K562 (cell line): ENCODE data around the gene IQCK. TPM values are rescaled to one million over a fixed set of nuclear protein-coding genes. Genes with fewer than 3 reads are reported as not detected.

Experiments
- HES1 ChIP-seq: fragments of 450-650 bp; IDR thresholded peaks from 2 replicates; pipeline ENCODE4 v1.6.1; 2016; ENCODE audit warnings: low read depth, mild to moderate bottlenecking, moderate library complexity
- HNRNPLL ChIP-seq: fragments of 200-400 bp; formaldehyde crosslinking; IDR thresholded peaks from 2 replicates; pipeline ENCODE4 v1.6.1; 2017; ENCODE audit warnings: low read length, low read depth, mild to moderate bottlenecking; ENCODE audit not compliant: poor library complexity, severe bottlenecking
- NCOA2 ChIP-seq, 2 experiments: fragments of 450-650 bp; IDR thresholded peaks; 2 replicates each; pipeline ENCODE4 v1.6.1; 2018; ENCODE audit warnings: mild to moderate bottlenecking in 2 of 2, moderate library complexity in 1 of 2; ENCODE audit not compliant: partially characterized antibody in 2 of 2
- REST ChIP-seq, 2 experiments: fragments of 450-650 bp; formaldehyde crosslinking in 1 of 2; IDR thresholded peaks; 2 replicates each; pipeline versions ENCODE4 v1.4.0 to v1.6.1; 2014 to 2020; ENCODE audit warnings: mild to moderate bottlenecking in 2 of 2, borderline replicate concordance in 1 of 2, low read depth in 1 of 2
- ZKSCAN8 ChIP-seq: fragments of 200-800 bp; sonication (Bioruptor generic); IDR thresholded peaks from 2 replicates; pipeline ENCODE4 v1.6.1; 2016; ENCODE audit warnings: missing genetic modification characterization, missing compliant biosample characterization
- ZNF398 ChIP-seq: fragments of 250-450 bp; sonication (Bioruptor Pico); IDR thresholded peaks from 2 replicates; pipeline ENCODE4 v1.8.0; 2021; ENCODE audit warnings: moderate library complexity, mild to moderate bottlenecking, inconsistent platforms
- polyA plus RNA-seq, 8 experiments: library from polyadenylated mRNA; depleted of rRNA in 4 of 8; stranded (reverse) in 5 of 8; unstranded in 3 of 8; fragments of >200 nt; fragmentation: Nextera tagmentation in 2 of 8; fragmentation: Illumina TruSeq in 1 of 8; extraction: Ambion mirVana in 2 of 8; extraction: Trizol in 1 of 8; gene quantifications; 2 replicates each; pipeline versions ENCODE4 v1.2.1 to v1.2.3, GENCODE V29; 2011 to 2014; ENCODE audit warnings: inconsistent platforms in 1 of 8, missing spikeins in 1 of 8
- total RNA-seq, 7 experiments: library from RNA; depleted of rRNA in 6 of 7; stranded (reverse); fragments of >200 nt in 6 of 7; fragmentation: Illumina TruSeq in 2 of 7; extraction: Trizol in 2 of 7; gene quantifications; 2 replicates each; pipeline versions ENCODE4 v1.2.1 to v1.2.3, GENCODE V29; 2011 to 2021; ENCODE audit warnings: low replicate concordance in 1 of 7

IQCK gene
- total and polyA plus RNA-seq, 9 of the 15 experiments (the other 6 are each of a cell fraction or from before 2014, with no cell fraction given): 5.2 to 12.2 (median 7.3) TPM

- TF ChIP-seq ZNF398 (no peak), NCOA2 (IDR thresholded peaks at IDR 0.05; ENCODE audit: partially characterized antibody in 2 of 2) (no peak), ZKSCAN8 (CRISPR knock-in tag) (no peak), HNRNPLL (peak; percentile 91), REST (IDR thresholded peaks at IDR 0.05; ENCODE audit: borderline replicate concordance) (no peak), REST (CRISPR knock-in tag; IDR thresholded peaks at IDR 0.05; ENCODE audit: low read depth) (no peak), HES1 (no peak)
Measured at GRCh38 chr16:19717741-19718623, at the start of gene IQCK, which contains the start of gene KNOP1 (continued).
